ENCODE measurements around the gene ASCC3.

ASCC3 gene

DNA sequence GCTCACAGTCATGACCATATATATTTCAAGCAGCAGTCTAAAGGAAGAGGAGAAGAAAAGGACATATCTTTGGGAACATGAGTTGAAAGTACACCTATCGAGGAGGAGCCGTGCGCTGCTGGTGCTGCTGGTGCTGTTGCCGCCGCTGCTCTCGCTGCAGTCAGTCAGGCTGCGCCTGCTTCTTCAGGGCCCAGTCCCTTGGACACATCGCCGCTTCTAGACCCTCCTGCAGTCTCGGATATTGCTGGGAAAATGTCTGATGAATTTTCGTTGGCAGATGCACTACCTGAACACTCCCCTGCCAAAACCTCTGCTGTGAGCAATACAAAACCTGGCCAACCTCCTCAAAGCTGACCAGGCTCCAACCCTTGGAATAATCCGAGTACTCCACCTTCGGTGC is 8.2 kb upstream of the ASCC3 start:
- Histone ChIP-seq H4K20me1 (ENCODE audit: control insufficient read depth, insufficient read depth, low read depth, low read length) (no peaks in the 10 kb centered on the region), H3K4me1 (ENCODE audit: control insufficient read depth, low read length) (no peaks in the 10 kb centered on the region), H3K27me3 (ENCODE audit: control insufficient read depth, low read length) (no peaks in the 10 kb centered on the region), H3K79me2 (ENCODE audit: control insufficient read depth, low read length) (no peaks in the 10 kb centered on the region), H3F3A (ENCODE audit: control insufficient read depth, insufficient read depth) (no peaks in the 10 kb centered on the region), H3K9me3 (ENCODE audit: control insufficient read depth, insufficient read depth, low read length) (no peaks in the 10 kb centered on the region), H3K4me2 (ENCODE audit: low read length) (no peak overlapping the region), H3K27ac (ENCODE audit: low read depth, low read length) (no peak overlapping the region), H3K36me3 (ENCODE audit: control insufficient read depth, low read length) (no peaks in the 10 kb centered on the region), H3K9me2 (replicated peaks; ENCODE audit: control insufficient read depth, low read length) (no peaks in the 10 kb centered on the region), H3K4me3 (ENCODE audit: low read length) (no peak overlapping the region)
- TF ChIP-seq CTCF (IDR thresholded peaks at IDR 0.05; ENCODE audit: low read depth, low read length, poor library complexity, severe bottlenecking) (no peak), EZH2phosphoT487 (IDR thresholded peaks at IDR 0.05; ENCODE audit: borderline replicate concordance, low read length) (no peak)

- Histone ChIP-seq H3K4me2 (ENCODE audit: low read length) (no peak overlapping the region), H3K27ac (ENCODE audit: low read depth, low read length) (no peak overlapping the region), H3K79me2 (ENCODE audit: control insufficient read depth, low read length) (peaks cover 13% of the 10 kb centered on the region), H3K27me3 (ENCODE audit: control insufficient read depth, low read length) (no peaks in the 10 kb centered on the region), H3K9me3 (ENCODE audit: control insufficient read depth, insufficient read depth, low read length) (peaks cover 2% of the 10 kb centered on the region; the same call in 1 of the 2 replicates), H3K36me3 (ENCODE audit: control insufficient read depth, low read length) (peaks cover 2% of the 10 kb centered on the region; the same call in 1 of the 2 replicates), H3F3A (ENCODE audit: control insufficient read depth, insufficient read depth) (no peaks in the 10 kb centered on the region), H4K20me1 (ENCODE audit: control insufficient read depth, insufficient read depth, low read depth, low read length) (no peaks in the 10 kb centered on the region), H3K4me1 (ENCODE audit: control insufficient read depth, low read length) (peaks cover 12% of the 10 kb centered on the region), H3K4me3 (ENCODE audit: low read length) (no peak overlapping the region), H3K9me2 (replicated peaks; ENCODE audit: control insufficient read depth, low read length) (no peaks in the 10 kb centered on the region)
- no peak for TF ChIP-seq EZH2phosphoT487 (IDR thresholded peaks at IDR 0.05; ENCODE audit: borderline replicate concordance, low read length)
- TF ChIP-seq CTCF (IDR thresholded peaks at IDR 0.05; ENCODE audit: low read depth, low read length, poor library complexity, severe bottlenecking): no peak
These were observed 4.9 kb upstream of the ASCC3 start for GRCh38 chr6:100886076-100886475.

DNA sequence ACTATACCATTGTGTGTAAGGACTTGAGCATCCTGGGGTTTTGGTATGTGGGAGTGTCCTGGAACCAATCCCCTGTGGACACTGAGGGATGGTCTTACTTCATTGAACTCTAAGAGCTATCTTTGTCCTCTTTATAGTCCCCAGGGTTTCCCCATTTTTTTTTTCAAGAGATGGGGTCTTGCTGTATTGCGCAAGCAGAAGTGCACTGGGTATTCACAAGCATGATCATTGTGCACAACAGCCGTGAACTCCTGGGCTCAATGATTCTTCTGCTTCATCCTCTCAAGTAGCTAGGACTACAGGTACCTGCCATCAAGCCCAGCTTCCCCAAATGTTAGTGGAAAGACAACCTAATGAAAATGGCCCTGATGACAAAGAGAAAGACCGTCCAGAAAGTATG is 2.2 kb upstream of the ASCC3 start:
- H3K9me3 ChIP-seq (ENCODE audit: control insufficient read depth, insufficient read depth, low read length): peaks cover 2% of the 10 kb centered on the region; the same call in 1 of the 2 replicates
- no peaks in the 10 kb centered on the region for H3K27me3 ChIP-seq (ENCODE audit: control insufficient read depth, low read length)
- H3K4me2 ChIP-seq (ENCODE audit: low read length): no peak overlapping the region
- H3F3A ChIP-seq (ENCODE audit: control insufficient read depth, insufficient read depth): no peaks in the 10 kb centered on the region
- H3K79me2 ChIP-seq (ENCODE audit: control insufficient read depth, low read length): peaks cover 41% of the 10 kb centered on the region
- no peak overlapping the region for H3K4me3 ChIP-seq (ENCODE audit: low read length)
- peaks cover 27% of the 10 kb centered on the region for H3K4me1 ChIP-seq (ENCODE audit: control insufficient read depth, low read length)
- no peaks in the 10 kb centered on the region for H4K20me1 ChIP-seq (ENCODE audit: control insufficient read depth, insufficient read depth, low read depth, low read length)
- TF ChIP-seq EZH2phosphoT487 (IDR thresholded peaks at IDR 0.05; ENCODE audit: borderline replicate concordance, low read length): no peak
- no peak for TF ChIP-seq CTCF (IDR thresholded peaks at IDR 0.05; ENCODE audit: low read depth, low read length, poor library complexity, severe bottlenecking)
- H3K36me3 ChIP-seq (ENCODE audit: control insufficient read depth, low read length): peaks cover 21% of the 10 kb centered on the region
- no peaks in the 10 kb centered on the region for H3K9me2 ChIP-seq (replicated peaks; ENCODE audit: control insufficient read depth, low read length)
- H3K27ac ChIP-seq (ENCODE audit: low read depth, low read length): no peak overlapping the region

- H3K4me2 ChIP-seq (ENCODE audit: low read length): peak overlapping the region; percentile 88
- peaks cover 27% of the 10 kb centered on the region for H3K4me1 ChIP-seq (ENCODE audit: control insufficient read depth, low read length)
- TF ChIP-seq CTCF (IDR thresholded peaks at IDR 0.05; ENCODE audit: low read depth, low read length, poor library complexity, severe bottlenecking) (no peak), EZH2phosphoT487 (IDR thresholded peaks at IDR 0.05; ENCODE audit: borderline replicate concordance, low read length) (no peak)
- H3F3A ChIP-seq (ENCODE audit: control insufficient read depth, insufficient read depth): no peaks in the 10 kb centered on the region
- peak overlapping the region; percentile 99 for H3K4me3 ChIP-seq (ENCODE audit: low read length)
- H3K27ac ChIP-seq (ENCODE audit: low read depth, low read length): peak overlapping the region; percentile 54
- H3K27me3 ChIP-seq (ENCODE audit: control insufficient read depth, low read length): no peaks in the 10 kb centered on the region
- H3K79me2 ChIP-seq (ENCODE audit: control insufficient read depth, low read length): peaks cover 57% of the 10 kb centered on the region
- no peaks in the 10 kb centered on the region for H4K20me1 ChIP-seq (ENCODE audit: control insufficient read depth, insufficient read depth, low read depth, low read length)
- peaks cover 29% of the 10 kb centered on the region for H3K36me3 ChIP-seq (ENCODE audit: control insufficient read depth, low read length)
- no peaks in the 10 kb centered on the region for H3K9me2 ChIP-seq (replicated peaks; ENCODE audit: control insufficient read depth, low read length)
- H3K9me3 ChIP-seq (ENCODE audit: control insufficient read depth, insufficient read depth, low read length): peaks cover 2% of the 10 kb centered on the region; the same call in 1 of the 2 replicates
These were observed 545 bp upstream of the ASCC3 start for GRCh38 chr6:100881707-100882040.

All from DOHH2 (cell line).